Endothelial cell of umbilical vein (primary cell): ENCODE results near the gene LILRB3. TPM values are rescaled to one million over a fixed set of nuclear protein-coding genes. Genes with fewer than 3 reads are reported as not detected.

ENCODE experiments used
- BruUV-seq: library from RNA; stranded (reverse); fragments of 400-500 nt; replicated peaks from 2 replicates; lab custom pipeline; 2021; lab: Mats Ljungman, UMichigan
- CTCF ChIA-PET: fragments of 300-600, 350-600 bp; sonication (Branson Sonifier 250); formaldehyde crosslinking; loops from one replicate; lab custom pipeline; 2021; ENCODE audit warnings: antibody characterized with exemption, inconsistent platforms; lab: Charles Lee
- POLR2A ChIA-PET: fragments of 300-600, 350-600 bp; sonication (Branson Sonifier 250); formaldehyde crosslinking; loops from one replicate; lab custom pipeline; 2021; ENCODE audit warnings: antibody characterized with exemption, inconsistent platforms; lab: Charles Lee
- DNase-seq: peaks from one replicate; pipeline ENCODE4 v3.0.0-alpha.2; 2011; ENCODE audit warnings: low read depth, low spot score
- FAIRE-seq: peaks from 2 replicates; lab custom pipeline; 2011; peaks lifted over from hg19 to GRCh38; lab: Jason Lieb, UNC
- H2AFZ ChIP-seq: 2 replicates; pipeline ENCODE4 v1.6.0; 2012; ENCODE audit warnings: low read depth, low read length, control low read depth, inconsistent platforms
- H3K27ac ChIP-seq: 2 replicates; pipeline ENCODE4 v1.5.1; 2011; ENCODE audit warnings: low read depth, mild to moderate bottlenecking, control low read depth, low read length, moderate library complexity; ENCODE audit not compliant: insufficient read depth
- H3K27me3 ChIP-seq, 2 experiments: 2 replicates each; pipeline versions ENCODE4 v1.6.0 to v1.6.1; 2011; ENCODE audit warnings: low read length in 2 of 2, mixed read lengths in 1 of 2; ENCODE audit not compliant: control insufficient read depth in 2 of 2, insufficient read depth in 2 of 2
- H3K36me3 ChIP-seq, 2 experiments: 2 replicates in 1 of 2; 3 replicates in 1 of 2; pipeline ENCODE4 v1.5.1; 2011; ENCODE audit warnings: low read length in 2 of 2, mild to moderate bottlenecking in 1 of 2, moderate library complexity in 1 of 2; ENCODE audit not compliant: control insufficient read depth in 2 of 2, insufficient read depth in 2 of 2; ENCODE audit errors: extremely low read depth in 1 of 2
- H3K4me1 ChIP-seq: 3 replicates; pipeline ENCODE4 v1.5.1; 2011; ENCODE audit warnings: mild to moderate bottlenecking, low read length; ENCODE audit not compliant: control insufficient read depth, insufficient read depth; ENCODE audit errors: extremely low read depth
- H3K4me2 ChIP-seq: 2 replicates; pipeline ENCODE4 v1.6.1; 2011; ENCODE audit warnings: low read length, control low read depth, mixed read lengths; ENCODE audit not compliant: insufficient read depth
- H3K4me3 ChIP-seq, 3 experiments: fragments of 200-600 bp in 1 of 3; sonication (generic), shearing (Covaris generic) in 1 of 3; replicated peaks in 1 of 3; 2 replicates each; pipeline ENCODE4 v1.5.1; 2011 to 2016; ENCODE audit warnings: control low read depth in 3 of 3, low read length in 3 of 3, mild to moderate bottlenecking in 2 of 3, inconsistent platforms in 1 of 3, low read depth in 1 of 3, moderate library complexity in 1 of 3; ENCODE audit not compliant: insufficient read depth in 1 of 3
- H3K79me2 ChIP-seq: 2 replicates; pipeline ENCODE4 v1.6.0; 2012; ENCODE audit warnings: low read length, inconsistent platforms; ENCODE audit not compliant: control insufficient read depth, insufficient read depth
- H3K9ac ChIP-seq: replicated peaks from 2 replicates; pipeline ENCODE3; 2011; ENCODE audit warnings: low read length, control low read depth; ENCODE audit not compliant: insufficient read depth; ENCODE audit errors: extremely low read depth
- H3K9me1 ChIP-seq: replicated peaks from 3 replicates; pipeline ENCODE4 v1.6.0; 2011; ENCODE audit warnings: mild to moderate bottlenecking, low read length; ENCODE audit not compliant: control insufficient read depth, insufficient read depth; ENCODE audit errors: extremely low read depth
- H3K9me3 ChIP-seq: replicated peaks from 2 replicates; pipeline ENCODE4 v1.5.1; 2012; ENCODE audit warnings: low read length, inconsistent platforms; ENCODE audit not compliant: control insufficient read depth, insufficient read depth
- H4K20me1 ChIP-seq: replicated peaks from 2 replicates; pipeline ENCODE3; 2011; ENCODE audit warnings: mild to moderate bottlenecking, low read length; ENCODE audit not compliant: control insufficient read depth, insufficient read depth; ENCODE audit errors: extremely low read depth
- CTCF ChIP-seq, 2 donors: IDR thresholded peaks; 1 replicate in 1 of 2; 2 replicates in 1 of 2; pipeline ENCODE4 v1.5.1; 2011; ENCODE audit warnings: low read length in 2 of 2, mild to moderate bottlenecking in 2 of 2, moderate library complexity in 2 of 2, control low read depth in 1 of 2, inconsistent platforms in 1 of 2, low read depth in 1 of 2; ENCODE audit not compliant: insufficient read depth in 1 of 2; ENCODE audit errors: extremely low read depth in 1 of 2
- EZH2 ChIP-seq: IDR thresholded peaks from 2 replicates; pipeline ENCODE4 v1.6.1; 2012; ENCODE audit warnings: borderline replicate concordance, low read depth, mild to moderate bottlenecking, moderate library complexity, low read length, inconsistent platforms; ENCODE audit not compliant: severe bottlenecking
- FOS ChIP-seq: IDR thresholded peaks from 2 replicates; pipeline ENCODE4 v1.6.1; 2011; ENCODE audit warnings: mild to moderate bottlenecking, low read length, moderate library complexity, borderline replicate concordance; ENCODE audit not compliant: insufficient read depth
- GATA2 ChIP-seq: IDR thresholded peaks from 2 replicates; pipeline ENCODE4 v1.7.0; 2011; ENCODE audit warnings: low read depth, mild to moderate bottlenecking, moderate library complexity, mixed read lengths, low read length; ENCODE audit not compliant: insufficient read length, insufficient read depth
- JUN ChIP-seq: IDR thresholded peaks from 2 replicates; pipeline ENCODE4 v1.6.1; 2011; ENCODE audit warnings: borderline replicate concordance, low read depth; ENCODE audit not compliant: insufficient read length, insufficient read depth
- MAX ChIP-seq: IDR thresholded peaks from 2 replicates; pipeline ENCODE4 v1.6.1; 2011; ENCODE audit not compliant: insufficient read depth, insufficient read length
- MYC ChIP-seq: IDR thresholded peaks from one replicate; pipeline ENCODE4 v1.6.1; 2011; ENCODE audit warnings: mild to moderate bottlenecking, low read depth, low read length
- POLR2A ChIP-seq: IDR thresholded peaks from 2 replicates; pipeline ENCODE4 v1.6.1; 2012; ENCODE audit warnings: low read depth, mild to moderate bottlenecking, control low read depth, low read length
- POLR2AphosphoS5 ChIP-seq: IDR thresholded peaks from 2 replicates; pipeline ENCODE4 v1.6.1; 2012; ENCODE audit warnings: low read depth, mild to moderate bottlenecking, control low read depth, low read length, moderate library complexity; ENCODE audit not compliant: insufficient read depth
- dilution Hi-C: fragments of 300-500 bp; cut with MboI; formaldehyde crosslinking; loops from one replicate; pipeline ENCODE4 v1.15.0; 2019; ENCODE audit warnings: low sequenced_read_pairs; ENCODE audit not compliant: extremely low pct_ligation_motif_present
- intact Hi-C: fragments of 100-400 bp; cut with micrococcal nuclease; formaldehyde crosslinking; loops from one replicate; pipeline ENCODE4 v1.10.0; 2022
- polyA plus RNA-seq, 4 experiments: library from polyadenylated mRNA; depleted of rRNA in 3 of 4; stranded (reverse) in 3 of 4; unstranded in 1 of 4; fragments of >200 nt; gene quantifications; 2 replicates each; pipeline versions ENCODE4 v1.2.1 to v1.2.3, GENCODE V29; 2011 to 2012; ENCODE audit warnings: missing spikeins in 1 of 4
- total RNA-seq: library from RNA; stranded (reverse); gene quantifications from 2 replicates; pipeline ENCODE4 v1.2.3, GENCODE V29; 2021

The LILRB3 gene
- total and polyA plus RNA-seq, 2 donors (not counting 3 experiments of a cell fraction or from before 2014, with no cell fraction given) = not detected

GRCh38 chr19:54209811-54210494 is 12.9 kb downstream of the LILRB3 start:
- no peak overlapping the region for H3K9ac ChIP-seq
- H3K4me2 ChIP-seq = no peak overlapping the region
- peak; percentile 98 for FAIRE-seq
- intact Hi-C loops = loop anchor here (1.0 kb wide), 1 partner anchor 42 kb away; no protein-coding TSS in a partner anchor
- ChIA-PET CTCF (interaction anchor here (0.9 to 1.9 kb wide), 6 partner anchors 13 to 73 kb away, joined by 3 to 16 read pairs (median 4); partner anchors contain the start of gene CNOT3), POLR2A (interaction anchor here (0.6 to 1.4 kb wide), 5 partner anchors 9 to 911 kb away, joined by 3 to 16 read pairs (median 5); partner anchors contain the start of genes MBOAT7 and RPS9)
- H3K36me3 ChIP-seq = peaks cover 17 to 30% of the 10 kb centered on the region in 2 experiments
- peak; percentile 96 for DNase-seq
- no peaks in the 10 kb centered on the region for H4K20me1 ChIP-seq
- TF ChIP-seq GATA2 (no peak), POLR2AphosphoS5 (peak; percentile 65), EZH2 (no peak), FOS (no peak), POLR2A (peak; percentile 7), CTCF (IDR thresholded peaks at IDR 0.05; ENCODE audit: extremely low read depth in 1 of 2, insufficient read depth in 1 of 2, low read depth in 1 of 2, low read length in 2 of 2) (no peak), JUN (peak; percentile 28), MAX (no peak), MYC (no peak)
- no peak overlapping the region for H2AFZ ChIP-seq
- peaks cover 24% of the 10 kb centered on the region for H3K4me1 ChIP-seq
- H3K27ac ChIP-seq = peak overlapping the region; percentile 22
- peaks cover 38% of the 10 kb centered on the region for H3K79me2 ChIP-seq
- H3K9me1 ChIP-seq = no peaks in the 10 kb centered on the region
- no peaks in the 10 kb centered on the region for H3K9me3 ChIP-seq
- BruUV-seq = no TSS peak
- H3K4me3 ChIP-seq = no peak overlapping the region
- H3K27me3 ChIP-seq = no peaks in the 10 kb centered on the region
- dilution Hi-C loops = no loop called here
